ENCODE data around the gene POLG. TPM values are rescaled to one million over a fixed set of nuclear protein-coding genes. Genes with fewer than 3 reads are reported as not detected.

The POLG gene
- polyA plus RNA-seq, 1 of the 3 experiments (the other 2 are of a cell fraction): 24.9 TPM

- no peaks in the 10 kb centered on the region for H3K9me3 ChIP-seq
- H3K27me3 ChIP-seq (ENCODE audit: insufficient read depth): peaks cover 32% of the 10 kb centered on the region
- H3K27ac ChIP-seq (ENCODE audit: low read depth in 2 of 2, low read length in 1 of 2): peak overlapping the region in 1 of 2 experiments; percentile 89; a peak in 2 of 4 replicates
- peak overlapping the region; percentile 58 to 62 for H3K4me3 ChIP-seq (ENCODE audit: low read depth in 2 of 2, low read length in 1 of 2)
- H3K4me1 ChIP-seq (ENCODE audit: control insufficient read depth in 1 of 2, insufficient read depth in 2 of 2, low read depth in 1 of 2, low read length in 1 of 2): peaks cover 0 to 62% of the 10 kb centered on the region in 2 experiments; a peak in 2 of 4 replicates
- DNase-seq: peak; percentile 93
- peak overlapping the region; percentile 89 for H3K4me2 ChIP-seq
- H3F3A ChIP-seq (replicated peaks; ENCODE audit: insufficient read depth): peaks cover 6% of the 10 kb centered on the region
- peak overlapping the region; percentile 59; the same call in 1 of the 2 replicates for H2AFZ ChIP-seq (ENCODE audit: low read depth)
- H3K9ac ChIP-seq: no peak overlapping the region
- peaks cover 8% of the 10 kb centered on the region; the same call in 1 of the 2 replicates for H4K20me1 ChIP-seq (ENCODE audit: insufficient read depth)
- H3K36me3 ChIP-seq (replicated peaks in 1 of 2; ENCODE audit: control insufficient read depth in 1 of 2, insufficient read depth in 2 of 2, low read length in 1 of 2): no peaks in the 10 kb centered on the region
- TF ChIP-seq PBX3 (IDR thresholded peaks at IDR 0.05) (no peak), MXI1 (IDR thresholded peaks at IDR 0.05; ENCODE audit: low read depth, low read length) (peak; percentile 80), FOSL2 (IDR thresholded peaks at IDR 0.05; ENCODE audit: borderline replicate concordance, low read depth) (no peak), POLR2AphosphoS5 (IDR thresholded peaks at IDR 0.05; ENCODE audit: low read depth, low read length) (no peak)
- TF ChIP-seq, protein P1, sequence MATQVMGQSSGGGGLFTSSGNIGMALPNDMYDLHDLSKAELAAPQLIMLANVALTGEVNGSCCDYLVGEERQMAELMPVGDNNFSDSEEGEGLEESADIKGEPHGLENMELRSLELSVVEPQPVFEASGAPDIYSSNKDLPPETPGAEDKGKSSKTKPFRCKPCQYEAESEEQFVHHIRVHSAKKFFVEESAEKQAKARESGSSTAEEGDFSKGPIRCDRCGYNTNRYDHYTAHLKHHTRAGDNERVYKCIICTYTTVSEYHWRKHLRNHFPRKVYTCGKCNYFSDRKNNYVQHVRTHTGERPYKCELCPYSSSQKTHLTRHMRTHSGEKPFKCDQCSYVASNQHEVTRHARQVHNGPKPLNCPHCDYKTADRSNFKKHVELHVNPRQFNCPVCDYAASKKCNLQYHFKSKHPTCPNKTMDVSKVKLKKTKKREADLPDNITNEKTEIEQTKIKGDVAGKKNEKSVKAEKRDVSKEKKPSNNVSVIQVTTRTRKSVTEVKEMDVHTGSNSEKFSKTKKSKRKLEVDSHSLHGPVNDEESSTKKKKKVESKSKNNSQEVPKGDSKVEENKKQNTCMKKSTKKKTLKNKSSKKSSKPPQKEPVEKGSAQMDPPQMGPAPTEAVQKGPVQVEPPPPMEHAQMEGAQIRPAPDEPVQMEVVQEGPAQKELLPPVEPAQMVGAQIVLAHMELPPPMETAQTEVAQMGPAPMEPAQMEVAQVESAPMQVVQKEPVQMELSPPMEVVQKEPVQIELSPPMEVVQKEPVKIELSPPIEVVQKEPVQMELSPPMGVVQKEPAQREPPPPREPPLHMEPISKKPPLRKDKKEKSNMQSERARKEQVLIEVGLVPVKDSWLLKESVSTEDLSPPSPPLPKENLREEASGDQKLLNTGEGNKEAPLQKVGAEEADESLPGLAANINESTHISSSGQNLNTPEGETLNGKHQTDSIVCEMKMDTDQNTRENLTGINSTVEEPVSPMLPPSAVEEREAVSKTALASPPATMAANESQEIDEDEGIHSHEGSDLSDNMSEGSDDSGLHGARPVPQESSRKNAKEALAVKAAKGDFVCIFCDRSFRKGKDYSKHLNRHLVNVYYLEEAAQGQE (IDR thresholded peaks at IDR 0.05; ENCODE audit: low read depth, low read length): 0 out of 2 replicates have a peak, but pooled peaks have one; percentile 9
- TF ChIP-seq, protein P2, sequence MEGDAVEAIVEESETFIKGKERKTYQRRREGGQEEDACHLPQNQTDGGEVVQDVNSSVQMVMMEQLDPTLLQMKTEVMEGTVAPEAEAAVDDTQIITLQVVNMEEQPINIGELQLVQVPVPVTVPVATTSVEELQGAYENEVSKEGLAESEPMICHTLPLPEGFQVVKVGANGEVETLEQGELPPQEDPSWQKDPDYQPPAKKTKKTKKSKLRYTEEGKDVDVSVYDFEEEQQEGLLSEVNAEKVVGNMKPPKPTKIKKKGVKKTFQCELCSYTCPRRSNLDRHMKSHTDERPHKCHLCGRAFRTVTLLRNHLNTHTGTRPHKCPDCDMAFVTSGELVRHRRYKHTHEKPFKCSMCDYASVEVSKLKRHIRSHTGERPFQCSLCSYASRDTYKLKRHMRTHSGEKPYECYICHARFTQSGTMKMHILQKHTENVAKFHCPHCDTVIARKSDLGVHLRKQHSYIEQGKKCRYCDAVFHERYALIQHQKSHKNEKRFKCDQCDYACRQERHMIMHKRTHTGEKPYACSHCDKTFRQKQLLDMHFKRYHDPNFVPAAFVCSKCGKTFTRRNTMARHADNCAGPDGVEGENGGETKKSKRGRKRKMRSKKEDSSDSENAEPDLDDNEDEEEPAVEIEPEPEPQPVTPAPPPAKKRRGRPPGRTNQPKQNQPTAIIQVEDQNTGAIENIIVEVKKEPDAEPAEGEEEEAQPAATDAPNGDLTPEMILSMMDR (IDR thresholded peaks at IDR 0.05): no peak
- ChIA-PET CTCF (interaction anchor here (0.7 to 23.0 kb wide), 7 partner anchors 16 to 738 kb away, joined by 3 to 766 read pairs (median 305); no protein-coding TSS in a partner anchor), POLR2A (interaction anchor here (0.9 to 3.2 kb wide), 9 partner anchors 10 to 213 kb away, joined by 3 to 19 read pairs (median 5); partner anchors contain the start of gene TICRR)
- H3K9me2 ChIP-seq: no peaks in the 10 kb centered on the region
- H3K79me2 ChIP-seq (ENCODE audit: insufficient read depth): no peaks in the 10 kb centered on the region
- 5% methylated on average over 34 of the region's 73 CpGs for WGBS (ENCODE audit: low lambda C conversion rate)
Measured at GRCh38 chr15:89362203-89363101, 27.8 kb upstream of the POLG start.

Measured in SK-N-SH (cell line).